HG02642 (cell line): ENCODE data around the gene CDH23.

ENCODE experiments used
- ATAC-seq: cut with Tn5 transposase; IDR thresholded peaks from one replicate; pipeline ENCODE4 v1.9.1; 2021; ENCODE audit warnings: mild to moderate bottlenecking; ENCODE audit not compliant: unreplicated experiment, poor library complexity

The CDH23 gene

GRCh38 chr10:71688256-71688655 lies 291.5 kb downstream of the CDH23 start:
- no peak for ATAC-seq

GRCh38 chr10:71690094-71690720 lies 293.5 kb downstream of the CDH23 start:
- no peak for ATAC-seq

GRCh38 chr10:71691405-71691804 lies 294.7 kb downstream of the CDH23 start:
- no peak for ATAC-seq

- no peak for ATAC-seq
Measured at GRCh38 chr10:71692598-71693306, 296.0 kb downstream of the CDH23 start.

GRCh38 chr10:71693377-71693776 lies 296.7 kb downstream of the CDH23 start:
- no peak for ATAC-seq

- ATAC-seq: peak; percentile 23
Measured at GRCh38 chr10:71694039-71694501, 297.4 kb downstream of the CDH23 start.

GRCh38 chr10:71694567-71694968 lies 297.8 kb downstream of the CDH23 start:
- peak; percentile 87 for ATAC-seq

- no peak for ATAC-seq
Measured at GRCh38 chr10:71695502-71696476, 299.1 kb downstream of the CDH23 start.

- ATAC-seq: no peak
Measured at GRCh38 chr10:71696628-71697326, 300.1 kb downstream of the CDH23 start.

- ATAC-seq: no peak
Measured at GRCh38 chr10:71697938-71698709, 301.4 kb downstream of the CDH23 start.

GRCh38 chr10:71698737-71699136 lies 302.0 kb downstream of the CDH23 start:
- ATAC-seq: no peak

- no peak for ATAC-seq
Measured at GRCh38 chr10:71700731-71701368, 304.1 kb downstream of the CDH23 start.

- ATAC-seq: no peak
Measured at GRCh38 chr10:71701496-71702132, 304.9 kb downstream of the CDH23 start.

- ATAC-seq: no peak
Measured at GRCh38 chr10:71703577-71703976, 306.9 kb downstream of the CDH23 start.

GRCh38 chr10:71704816-71705215 lies 308.1 kb downstream of the CDH23 start:
- ATAC-seq: no peak

GRCh38 chr10:71705582-71705981 lies 308.9 kb downstream of the CDH23 start:
- no peak for ATAC-seq

GRCh38 chr10:71706216-71707121 lies 309.7 kb downstream of the CDH23 start:
- ATAC-seq: no peak
